CD14-positive monocyte (primary cell): ENCODE data around the gene RIT2. TPM values are rescaled to one million over a fixed set of nuclear protein-coding genes. Genes with fewer than 3 reads are reported as not detected.

ENCODE experiments used
- DNase-seq, 3 donors: peaks; one replicate each; pipeline ENCODE4 v3.0.0-alpha.2; 2011 to 2022
- H2AFZ ChIP-seq: 2 replicates; pipeline ENCODE4 v1.6.0; 2012; ENCODE audit warnings: mild to moderate bottlenecking, low read depth, low read length, inconsistent platforms; ENCODE audit not compliant: insufficient read depth, poor library complexity, severe bottlenecking
- H3K27ac ChIP-seq, 2 donors: 1 replicate in 1 of 2; 2 replicates in 1 of 2; pipeline ENCODE4 v1.5.1; 2012 to 2013; ENCODE audit warnings: low read length in 2 of 2, control low read depth in 1 of 2, inconsistent platforms in 1 of 2, low read depth in 1 of 2, mild to moderate bottlenecking in 1 of 2
- H3K27me3 ChIP-seq, 2 donors: one replicate each; pipeline versions ENCODE4 v1.6.0 to v1.6.1; 2011 to 2013; ENCODE audit warnings: low read length in 2 of 2; ENCODE audit not compliant: control insufficient read depth in 2 of 2, insufficient read depth in 2 of 2
- H3K36me3 ChIP-seq, 2 donors: replicated peaks in 1 of 2; 1 replicate in 1 of 2; 2 replicates in 1 of 2; pipeline versions ENCODE4 v1.5.1 to v1.6.1; 2012 to 2013; ENCODE audit warnings: low read length in 2 of 2, control low read depth in 1 of 2, inconsistent platforms in 1 of 2, mild to moderate bottlenecking in 1 of 2; ENCODE audit not compliant: insufficient read depth in 2 of 2, control insufficient read depth in 1 of 2
- H3K4me1 ChIP-seq, 2 donors: 1 replicate in 1 of 2; 2 replicates in 1 of 2; pipeline versions ENCODE4 v1.5.1 to v1.6.1; 2012 to 2013; ENCODE audit warnings: low read length in 2 of 2, control low read depth in 1 of 2, inconsistent platforms in 1 of 2, mild to moderate bottlenecking in 1 of 2, moderate library complexity in 1 of 2; ENCODE audit not compliant: insufficient read depth in 2 of 2, control insufficient read depth in 1 of 2
- H3K4me2 ChIP-seq: replicated peaks from 2 replicates; pipeline ENCODE3; 2012; ENCODE audit warnings: low read length, moderate library complexity, mild to moderate bottlenecking; ENCODE audit not compliant: poor library complexity, severe bottlenecking; ENCODE audit errors: extremely low read depth
- H3K4me3 ChIP-seq, 3 experiments: fragments of 200-600 bp in 1 of 3; sonication (generic) in 1 of 3; replicated peaks in 1 of 3; 1 replicate in 2 of 3; 2 replicates in 1 of 3; pipeline ENCODE4 v1.5.1; 2011 to 2013; ENCODE audit warnings: low read length in 3 of 3, mild to moderate bottlenecking in 3 of 3, control low read depth in 2 of 3, low read depth in 2 of 3, inconsistent platforms in 1 of 3, moderate library complexity in 1 of 3
- H3K79me2 ChIP-seq: 2 replicates; pipeline ENCODE4 v1.6.0; 2012; ENCODE audit warnings: mild to moderate bottlenecking, control low read depth, inconsistent platforms, low read length, moderate library complexity; ENCODE audit not compliant: insufficient read depth
- H3K9ac ChIP-seq: 2 replicates; pipeline ENCODE4 v1.6.0; 2017; ENCODE audit warnings: low read length, mild to moderate bottlenecking; ENCODE audit not compliant: insufficient read depth, poor library complexity, severe bottlenecking
- H3K9me3 ChIP-seq, 2 donors: replicated peaks in 1 of 2; 1 replicate in 1 of 2; 2 replicates in 1 of 2; pipeline versions ENCODE4 v1.5.1 to v1.6.1; 2012 to 2013; ENCODE audit warnings: low read length in 2 of 2, control low read depth in 1 of 2; ENCODE audit not compliant: control insufficient read depth in 1 of 2, insufficient read depth in 1 of 2
- H4K20me1 ChIP-seq: 2 replicates; pipeline ENCODE4 v1.6.0; 2012; ENCODE audit warnings: mild to moderate bottlenecking, low read length, control low read depth, moderate library complexity; ENCODE audit not compliant: insufficient read depth
- H3K27ac Mint-ChIP-seq, 7 donors: one replicate each; pipeline ENCODE4 v1.8.0; 2020; ENCODE audit warnings: mild to moderate bottlenecking in 7 of 7, mixed read lengths in 7 of 7, moderate library complexity in 6 of 7, inconsistent platforms in 2 of 7
- H3K27me3 Mint-ChIP-seq, 3 donors: one replicate each; pipeline ENCODE4 v1.8.0; 2021 to 2022; ENCODE audit warnings: low read depth in 3 of 3, mild to moderate bottlenecking in 3 of 3, mixed read lengths in 3 of 3, moderate library complexity in 3 of 3, inconsistent platforms in 1 of 3
- H3K36me3 Mint-ChIP-seq, 2 donors: one replicate each; pipeline ENCODE4 v1.8.0; 2020; ENCODE audit warnings: mixed read lengths in 2 of 2, inconsistent platforms in 1 of 2, mild to moderate bottlenecking in 1 of 2
- H3K4me1 Mint-ChIP-seq: one replicate; pipeline ENCODE4 v1.8.0; 2020; ENCODE audit warnings: mild to moderate bottlenecking, mixed read lengths
- H3K4me3 Mint-ChIP-seq, 2 donors: one replicate each; pipeline ENCODE4 v1.8.0; 2020; ENCODE audit warnings: mild to moderate bottlenecking in 2 of 2, mixed read lengths in 2 of 2, moderate library complexity in 1 of 2
- H3K9me3 Mint-ChIP-seq, 7 donors: one replicate each; pipeline ENCODE4 v1.8.0; 2020 to 2022; ENCODE audit warnings: mixed read lengths in 7 of 7, mild to moderate bottlenecking in 6 of 7, moderate library complexity in 6 of 7, inconsistent platforms in 2 of 7
- WGBS: methylation state at CpG from one replicate; pipeline ENCODE4 v1.1.5; 2013; ENCODE audit warnings: missing lambda C conversion rate; ENCODE audit not compliant: insufficient coverage; 5-methylcytosine and 5-hydroxymethylcytosine counted together
- intact Hi-C, 2 donors: fragments of 100-400 bp; cut with micrococcal nuclease; formaldehyde crosslinking; loops; one replicate each; pipeline versions ENCODE4 v1.15.0 to v1.15.1; 2023
- polyA plus RNA-seq, 3 donors: library from polyadenylated mRNA; depleted of rRNA in 1 of 3; unstranded in 2 of 3; stranded (reverse) in 1 of 3; fragments of 300-500 nt in 2 of 3; fragments of >200 nt in 1 of 3; fragmentation: Illumina TruSeq in 2 of 3; gene quantifications; 1 replicate in 2 of 3; 2 replicates in 1 of 3; pipeline ENCODE4 v1.2.3, GENCODE V29; 2012 to 2021
- TF ChIP-seq, protein P1 (sequence below): fragments of 200-600 bp; IDR thresholded peaks from one replicate; pipeline ENCODE4 v1.8.0; 2022; ENCODE audit warnings: antibody characterized with exemption, mild to moderate bottlenecking

RIT2 gene
- polyA plus RNA-seq, 3 donors: not detected

DNA sequence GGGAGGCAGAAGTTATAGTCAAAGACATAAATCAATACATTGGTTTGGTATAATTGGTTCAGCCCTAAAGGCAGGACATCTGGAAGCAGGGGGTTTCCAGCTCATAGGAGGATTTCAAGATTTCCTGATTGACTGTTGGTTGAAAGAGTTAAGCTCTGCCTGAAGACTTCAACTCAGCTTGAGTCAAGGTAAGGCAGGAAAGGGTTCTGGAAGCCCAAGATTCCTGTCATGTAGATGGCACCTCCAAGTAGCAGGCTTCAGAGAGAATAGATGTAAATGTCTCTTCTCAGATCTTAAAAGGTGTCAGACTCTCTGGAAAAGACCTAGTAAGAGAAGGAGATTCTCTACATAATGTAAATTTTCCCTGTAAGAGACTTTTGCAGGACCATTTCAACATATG lies 335.3 kb downstream of the RIT2 start:
- Mint-ChIP-seq H3K4me3 (no peak overlapping the region), H3K27me3 (no peaks in the 10 kb centered on the region), H3K36me3 (no peaks in the 10 kb centered on the region), H3K27ac (no peak overlapping the region), H3K4me1 (no peaks in the 10 kb centered on the region), H3K9me3 (no peaks in the 10 kb centered on the region)
- H3K9ac ChIP-seq: no peak overlapping the region
- no peaks in the 10 kb centered on the region for H3K79me2 ChIP-seq
- no peak overlapping the region for H3K27ac ChIP-seq
- H3K4me1 ChIP-seq: no peaks in the 10 kb centered on the region
- no peak for DNase-seq
- H3K27me3 ChIP-seq: no peaks in the 10 kb centered on the region
- no peaks in the 10 kb centered on the region for H3K36me3 ChIP-seq
- no peaks in the 10 kb centered on the region for H4K20me1 ChIP-seq
- no peak overlapping the region for H3K4me2 ChIP-seq
- no peak overlapping the region for H2AFZ ChIP-seq
- H3K4me3 ChIP-seq: no peak overlapping the region
- H3K9me3 ChIP-seq: no peaks in the 10 kb centered on the region
- intact Hi-C loops: no loop called here
- TF ChIP-seq, protein P1, sequence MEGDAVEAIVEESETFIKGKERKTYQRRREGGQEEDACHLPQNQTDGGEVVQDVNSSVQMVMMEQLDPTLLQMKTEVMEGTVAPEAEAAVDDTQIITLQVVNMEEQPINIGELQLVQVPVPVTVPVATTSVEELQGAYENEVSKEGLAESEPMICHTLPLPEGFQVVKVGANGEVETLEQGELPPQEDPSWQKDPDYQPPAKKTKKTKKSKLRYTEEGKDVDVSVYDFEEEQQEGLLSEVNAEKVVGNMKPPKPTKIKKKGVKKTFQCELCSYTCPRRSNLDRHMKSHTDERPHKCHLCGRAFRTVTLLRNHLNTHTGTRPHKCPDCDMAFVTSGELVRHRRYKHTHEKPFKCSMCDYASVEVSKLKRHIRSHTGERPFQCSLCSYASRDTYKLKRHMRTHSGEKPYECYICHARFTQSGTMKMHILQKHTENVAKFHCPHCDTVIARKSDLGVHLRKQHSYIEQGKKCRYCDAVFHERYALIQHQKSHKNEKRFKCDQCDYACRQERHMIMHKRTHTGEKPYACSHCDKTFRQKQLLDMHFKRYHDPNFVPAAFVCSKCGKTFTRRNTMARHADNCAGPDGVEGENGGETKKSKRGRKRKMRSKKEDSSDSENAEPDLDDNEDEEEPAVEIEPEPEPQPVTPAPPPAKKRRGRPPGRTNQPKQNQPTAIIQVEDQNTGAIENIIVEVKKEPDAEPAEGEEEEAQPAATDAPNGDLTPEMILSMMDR: no peak

DNA sequence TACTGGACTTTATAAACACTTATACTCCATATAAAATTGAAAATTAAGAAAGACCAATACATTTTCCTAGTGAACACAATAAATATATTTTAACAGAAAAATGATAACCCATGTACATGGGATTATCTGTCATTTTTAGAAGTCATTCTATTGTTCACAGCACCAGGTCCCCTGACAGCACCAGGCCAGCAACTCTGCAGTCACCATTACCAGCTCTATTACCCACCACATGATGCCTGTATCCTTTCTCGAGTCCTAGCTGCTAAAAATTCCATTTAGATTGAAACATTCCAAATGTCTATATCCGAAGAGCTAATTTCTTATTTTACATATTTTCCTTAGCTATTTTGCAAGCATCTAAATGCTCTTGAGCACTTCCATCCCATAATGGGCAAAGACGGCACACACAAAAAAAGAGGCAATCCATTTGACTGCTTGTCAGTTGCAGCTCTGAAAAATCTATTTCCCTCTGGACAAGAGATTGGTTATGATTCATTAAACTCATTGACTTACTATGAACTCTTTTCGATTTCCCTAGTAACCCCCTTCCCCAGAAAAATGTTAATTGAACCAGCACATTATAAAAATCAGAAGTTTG lies 336.9 kb downstream of the RIT2 start:
- no peaks in the 10 kb centered on the region for H3K9me3 Mint-ChIP-seq
- no peaks in the 10 kb centered on the region for H3K4me1 Mint-ChIP-seq
- H4K20me1 ChIP-seq: no peaks in the 10 kb centered on the region
- H3K36me3 ChIP-seq: no peaks in the 10 kb centered on the region
- no peak overlapping the region for H3K4me3 ChIP-seq
- DNase-seq: no peak
- H3K79me2 ChIP-seq: no peaks in the 10 kb centered on the region
- no peaks in the 10 kb centered on the region for H3K27me3 ChIP-seq
- no peaks in the 10 kb centered on the region for H3K36me3 Mint-ChIP-seq
- no peak overlapping the region for H3K4me2 ChIP-seq
- 67% methylated on average over 3 of the region's 4 CpGs for WGBS
- H2AFZ ChIP-seq: no peak overlapping the region
- TF ChIP-seq, protein P1: no peak
- H3K4me3 Mint-ChIP-seq: no peak overlapping the region
- no peaks in the 10 kb centered on the region for H3K9me3 ChIP-seq
- no peak overlapping the region for H3K27ac Mint-ChIP-seq
- H3K27me3 Mint-ChIP-seq: no peaks in the 10 kb centered on the region
- H3K4me1 ChIP-seq: no peaks in the 10 kb centered on the region
- intact Hi-C loops: no loop called here
- H3K27ac ChIP-seq: no peak overlapping the region
- no peak overlapping the region for H3K9ac ChIP-seq
